A549 (cell line): ENCODE measurements around the gene ULBP3. TPM values are rescaled to one million over a fixed set of nuclear protein-coding genes. Genes with fewer than 3 reads are reported as not detected.

Experiments
- ATAC-seq, 2 experiments: fragments of 200-7000 bp in 1 of 2; fragments of >200 bp in 1 of 2; cut with Nextera tagmentation in 1 of 2; cut with Tn5 transposase in 1 of 2; 3 replicates each; pipeline versions ENCODE4 v1.8.0 to v1.9.1; 2018 to 2020; ENCODE audit warnings: mild to moderate bottlenecking in 1 of 2, moderate library complexity in 1 of 2
- CTCF ChIA-PET: fragments of 300-600 bp; sonication (Branson Sonifier 250); formaldehyde crosslinking; extraction: SDS; loops from one replicate; lab custom pipeline; 2021; ENCODE audit warnings: antibody characterized with exemption, inconsistent platforms; lab: Yijun Ruan, JAX
- POLR2A ChIA-PET: fragments of 350-600 bp; formaldehyde crosslinking; extraction: SDS; loops from one replicate; lab custom pipeline; 2021; ENCODE audit warnings: antibody characterized with exemption, inconsistent platforms; lab: Yijun Ruan, JAX
- DNase-seq, 2 experiments: peaks; one replicate each; pipeline versions ENCODE4 v3.0.0 to v3.0.0-alpha.2; 2011 to 2016; ENCODE audit warnings: low read depth in 1 of 2, low spot score in 1 of 2
- FAIRE-seq: peaks from 2 replicates; lab custom pipeline; 2011; peaks lifted over from hg19 to GRCh38; lab: Jason Lieb, UNC
- H3K27ac ChIP-seq, 2 experiments: fragments of >200 bp; sonication (Bioruptor Twin); formaldehyde crosslinking; 3 replicates each; pipeline ENCODE4 v1.5.1; 2016 to 2017
- H3K4me1 ChIP-seq: fragments of >200 bp; sonication (Bioruptor Twin); formaldehyde crosslinking; 3 replicates; pipeline ENCODE4 v1.6.1; 2016
- H3K4me2 ChIP-seq: fragments of >200 bp; sonication (Bioruptor Twin); formaldehyde crosslinking; 3 replicates; pipeline ENCODE4 v1.6.1; 2016
- H3K4me3 ChIP-seq: fragments of >200 bp; sonication (Bioruptor Twin); formaldehyde crosslinking; 3 replicates; pipeline ENCODE4 v1.5.1; 2016
- H3K9me3 ChIP-seq: fragments of >200 bp; sonication (Bioruptor Twin); formaldehyde crosslinking; 3 replicates; pipeline ENCODE4 v1.6.1; 2016
- BCL3 ChIP-seq: fragments of >200 bp; sonication (Bioruptor Twin); formaldehyde crosslinking; IDR thresholded peaks from 3 replicates; pipeline ENCODE4 v1.6.1; 2016
- CEBPB ChIP-seq, 2 experiments: fragments of >200 bp in 1 of 2; sonication (Bioruptor Twin) in 1 of 2; formaldehyde crosslinking in 1 of 2; IDR thresholded peaks; 2 replicates each; pipeline ENCODE4 v1.6.1; 2012 to 2016
- CHD2 ChIP-seq: fragments of 150-350 bp; IDR thresholded peaks from 2 replicates; pipeline ENCODE4 v1.6.1; 2014; ENCODE audit warnings: low read length; ENCODE audit not compliant: partially characterized antibody
- CTCF ChIP-seq: fragments of >200 bp; sonication (Bioruptor Twin); formaldehyde crosslinking; IDR thresholded peaks from 3 replicates; pipeline ENCODE4 v1.5.1; 2016
- FOSB ChIP-seq: fragments of 250-450 bp; sonication (Bioruptor Pico); IDR thresholded peaks from 2 replicates; pipeline ENCODE4 v1.5.0; 2020; ENCODE audit warnings: mild to moderate bottlenecking, moderate library complexity
- FOSL2 ChIP-seq, 2 experiments: fragments of 450-650 bp in 1 of 2; fragments of >200 bp in 1 of 2; sonication (Bioruptor Twin) in 1 of 2; formaldehyde crosslinking; IDR thresholded peaks; 2 replicates each; pipeline versions ENCODE4 v1.5.0 to v1.6.1; 2016 to 2020; ENCODE audit warnings: mild to moderate bottlenecking in 1 of 2, moderate library complexity in 1 of 2
- FOXS1 ChIP-seq: fragments of 250-450 bp; sonication (Bioruptor Pico); IDR thresholded peaks from 2 replicates; pipeline ENCODE4 v1.5.0; 2020; ENCODE audit warnings: mild to moderate bottlenecking, moderate library complexity
- GATA3 ChIP-seq: IDR thresholded peaks from 2 replicates; pipeline ENCODE4 v1.6.1; 2012; ENCODE audit warnings: borderline replicate concordance
- HES2 ChIP-seq: fragments of >200 bp; sonication (Bioruptor Twin); formaldehyde crosslinking; IDR thresholded peaks from 2 replicates; pipeline ENCODE4 v1.6.1; 2016
- HEYL ChIP-seq: fragments of 250-450 bp; sonication (Bioruptor Pico); IDR thresholded peaks from 2 replicates; pipeline ENCODE4 v1.8.0; 2021; ENCODE audit warnings: mild to moderate bottlenecking, moderate library complexity
- HOXB5 ChIP-seq: fragments of 250-450 bp; sonication (Bioruptor Pico); IDR thresholded peaks from 2 replicates; pipeline ENCODE4 v1.5.0; 2020; ENCODE audit warnings: mild to moderate bottlenecking, moderate library complexity
- JUN ChIP-seq, 2 experiments: fragments of >200 bp; sonication (Bioruptor Twin); formaldehyde crosslinking; IDR thresholded peaks; 2 replicates in 1 of 2; 3 replicates in 1 of 2; pipeline ENCODE4 v1.6.1; 2016 to 2017
- KDM1A ChIP-seq: fragments of 200-600 bp; sonication (generic); IDR thresholded peaks from 2 replicates; pipeline ENCODE4 v1.6.1; 2016; ENCODE audit warnings: low read depth, mild to moderate bottlenecking
- KDM5A ChIP-seq: fragments of 200-600 bp; sonication (generic); IDR thresholded peaks from 2 replicates; pipeline ENCODE4 v1.6.1; 2016; ENCODE audit warnings: antibody characterized with exemption, mild to moderate bottlenecking
- MAX ChIP-seq: IDR thresholded peaks from 2 replicates; pipeline ENCODE4 v1.6.1; 2012
- NFE2L2 ChIP-seq: fragments of 150-350 bp; conservative IDR thresholded peaks from 2 replicates; pipeline ENCODE4 v1.6.1; 2014; ENCODE audit warnings: low read length
- PHF8 ChIP-seq: fragments of 200-600 bp; sonication (generic); IDR thresholded peaks from 2 replicates; pipeline ENCODE4 v1.6.1; 2016; ENCODE audit warnings: low read depth, mild to moderate bottlenecking, antibody characterized with exemption, moderate library complexity, borderline replicate concordance
- POLR2A ChIP-seq: IDR thresholded peaks from 2 replicates; pipeline ENCODE4 v1.6.1; 2012; ENCODE audit warnings: mild to moderate bottlenecking, low read length
- RAD21 ChIP-seq, 2 experiments: fragments of >200 bp in 1 of 2; sonication (Bioruptor Twin) in 1 of 2; formaldehyde crosslinking in 1 of 2; IDR thresholded peaks in 1 of 2; conservative IDR thresholded peaks in 1 of 2; 2 replicates in 1 of 2; 3 replicates in 1 of 2; pipeline ENCODE4 v1.6.1; 2012 to 2018; ENCODE audit warnings: inconsistent platforms in 1 of 2
- RARB ChIP-seq: fragments of 250-450 bp; sonication (Bioruptor Pico); IDR thresholded peaks from 2 replicates; pipeline ENCODE4 v1.8.0; 2021; ENCODE audit warnings: mild to moderate bottlenecking, moderate library complexity
- REST ChIP-seq: fragments of 200-600 bp; sonication (generic); IDR thresholded peaks from 2 replicates; pipeline ENCODE4 v1.6.1; 2016; ENCODE audit warnings: antibody characterized with exemption, mild to moderate bottlenecking, moderate library complexity
- SREBF2 ChIP-seq: fragments of 450-650 bp; IDR thresholded peaks from 2 replicates; pipeline ENCODE4 v1.6.1; 2014; ENCODE audit warnings: mild to moderate bottlenecking, moderate library complexity
- TP53 ChIP-seq: fragments of 250-450 bp; sonication (Bioruptor Pico); IDR thresholded peaks from 2 replicates; pipeline ENCODE4 v1.5.0; 2021; ENCODE audit warnings: mild to moderate bottlenecking, moderate library complexity
- ZSCAN20 ChIP-seq: fragments of 250-450 bp; sonication (Bioruptor Pico); IDR thresholded peaks from 2 replicates; pipeline ENCODE4 v1.8.0; 2022; ENCODE audit warnings: mild to moderate bottlenecking, moderate library complexity
- WGBS: methylation state at CpG from one replicate; pipeline ENCODE4 v1.1.6; 2017; ENCODE audit errors: missing lambda C conversion rate; 5-methylcytosine and 5-hydroxymethylcytosine counted together
- polyA minus RNA-seq: library from RNA; depleted of rRNA, polyadenylated mRNA; stranded (reverse); fragments of >200 nt; gene quantifications from 2 replicates; pipeline ENCODE4 v1.2.3, GENCODE V29; 2011; rRNA and poly(A)+ RNA removed
- polyA plus RNA-seq, 4 experiments: library from polyadenylated mRNA; depleted of rRNA in 3 of 4; stranded (reverse); fragments of >200 nt; fragmentation: RNase III in 1 of 4; extraction: RNeasy Plus Mini Kit Qiagen cat#74134 plus additional on column Dnase treatment in 1 of 4; gene quantifications; 2 replicates in 3 of 4; 3 replicates in 1 of 4; pipeline ENCODE4 v1.2.3, GENCODE V29; 2011 to 2017

The ULBP3 gene
- polyA plus RNA-seq (2011; rRNA removed) (3.4 and 3.9 TPM in 2 replicates), polyA plus RNA-seq (2017; fragmentation: RNase III; extraction: RNeasy Plus Mini Kit Qiagen cat#74134 plus additional on column Dnase treatment) (2.0 to 2.7 TPM (median 2.1 TPM) in 3 replicates), polyA minus RNA-seq (4.2 and 4.3 TPM in 2 replicates)
- polyA plus RNA-seq (2012; cell fraction: cytosol; rRNA removed) = 1.7 and 2.2 TPM in 2 replicates
- 1.4 and 1.5 TPM in 2 replicates for polyA plus RNA-seq (2012; cell fraction: nucleus; rRNA removed)

GRCh38 chr6:150068720-150069648 is at the start of gene ULBP3:
ULBP3 (minus strand) TSS chr6:150069121; CDS start chr6:150069066, 55 bp downstream.
- peak; percentile 23 to 43; a peak in 3 of 5 replicates for TF ChIP-seq RAD21 (conservative IDR thresholded peaks at IDR 0.05 in 1 of 2, IDR thresholded peaks at IDR 0.05 in 1 of 2)
- no peak for TF ChIP-seq SREBF2
- TF ChIP-seq TP53 = no peak
- TF ChIP-seq NFE2L2 = no peak
- TF ChIP-seq FOSB = no peak
- peak in 1 of 2 experiments; percentile 61; a peak in 2 of 5 replicates for TF ChIP-seq JUN (IDR thresholded peaks at IDR 0.05)
- TF ChIP-seq CHD2 = peak; percentile 79
- TF ChIP-seq POLR2A = peak; percentile 84
- TF ChIP-seq HES2 = no peak
- no peak for TF ChIP-seq BCL3
- TF ChIP-seq CEBPB (IDR thresholded peaks at IDR 0.05) = no peak
- peak; percentile 74 for TF ChIP-seq REST
- TF ChIP-seq MAX = peak; percentile 57
- no peak for TF ChIP-seq KDM1A
- no peak; the same call in 1 of the 2 replicates for TF ChIP-seq HOXB5 (CRISPR knock-in tag)
- no peak for TF ChIP-seq KDM5A
- no peak for TF ChIP-seq RARB (CRISPR knock-in tag)
- TF ChIP-seq FOXS1 (CRISPR knock-in tag) = no peak
- TF ChIP-seq HEYL = no peak
- TF ChIP-seq FOSL2 (IDR thresholded peaks at IDR 0.05) = no peak
- peak; percentile 60 for TF ChIP-seq FOSL2 (CRISPR knock-in tag; IDR thresholded peaks at IDR 0.05)
- TF ChIP-seq CTCF = peak; percentile 53
- TF ChIP-seq GATA3 = no peak
- peak; percentile 45; the same call in 1 of the 2 replicates for TF ChIP-seq PHF8
- no peak for TF ChIP-seq ZSCAN20 (CRISPR knock-in tag)
- ATAC-seq (peak; percentile 93 to 95), DNase-seq (peak; percentile 81 to 89), FAIRE-seq (no peak)
- peaks cover 14% of the 10 kb centered on the region for H3K4me1 ChIP-seq
- peak within 1 kb of the TSS; percentile 66 for H3K4me3 ChIP-seq
- peak within 1 kb of the TSS; percentile 78 to 96 for H3K27ac ChIP-seq
- WGBS = 7% methylated on average over 29 of the region's 72 CpGs
- no peaks in the 10 kb centered on the region for H3K9me3 ChIP-seq
- H3K4me2 ChIP-seq = peak within 1 kb of the TSS; percentile 93
- CTCF ChIA-PET = interaction anchor here (1.0 to 3.5 kb wide), 5 partner anchors 9 to 326 kb away, joined by 3 to 23 read pairs (median 5); no protein-coding TSS in a partner anchor
- POLR2A ChIA-PET = interaction anchor here (0.7 kb wide), 1 partner anchor 64 kb away, joined by 3 read pairs; no protein-coding TSS in a partner anchor
